NCI-H1092 (cell line): ENCODE results near the gene ADGRB3.
"Not testable (repeated sequence)": the region's sequence is repeated elsewhere in the genome, so short reads cannot be mapped to it uniquely, and the experiment has no call there.

ENCODE experiments used
- DNase-seq: peaks from one replicate; lab custom pipeline; 2025; lab: John Stamatoyannopoulos, UW

The ADGRB3 gene

DNA sequence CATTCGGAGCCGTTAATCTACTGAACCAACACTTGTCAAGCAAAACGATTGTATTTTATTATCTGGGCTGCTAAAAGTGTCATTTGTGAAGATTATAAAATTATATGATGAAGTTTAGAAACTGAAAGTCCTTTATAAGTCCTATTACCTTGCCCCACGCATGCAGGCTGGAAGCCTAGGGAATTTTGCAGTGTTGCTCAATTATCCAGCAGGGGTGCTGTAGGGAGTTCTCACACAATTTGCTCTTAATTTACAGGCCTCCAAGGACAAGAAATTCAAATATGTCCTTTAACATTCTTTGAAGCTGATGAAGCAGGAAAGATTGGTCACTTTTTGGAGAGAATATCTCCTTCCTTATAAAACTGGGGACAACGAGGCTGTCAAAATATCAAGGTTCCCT lies 792.8 kb downstream of the ADGRB3 start:
- DNase-seq, result no peak

DNA sequence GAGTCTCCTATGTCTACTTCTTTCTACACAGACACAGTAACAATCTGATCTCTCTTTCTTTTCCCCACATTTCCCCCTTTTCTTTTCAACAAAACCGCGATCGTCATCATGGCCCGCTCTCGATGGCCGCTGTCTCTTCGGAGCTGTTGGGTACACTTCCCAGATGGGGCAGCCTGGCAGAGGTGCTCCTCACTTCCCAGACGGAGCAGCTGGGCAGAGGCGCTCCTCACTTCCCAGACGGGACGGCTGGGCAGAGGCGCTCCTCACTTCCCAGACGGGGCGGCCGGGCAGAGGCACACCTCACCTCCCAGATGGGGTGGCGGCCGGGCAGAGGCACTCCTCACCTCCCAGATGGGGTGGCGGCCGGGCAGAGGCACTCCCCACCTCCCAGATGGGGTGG lies 797.1 kb downstream of the ADGRB3 start:
- not testable (repeated sequence) for DNase-seq

DNA sequence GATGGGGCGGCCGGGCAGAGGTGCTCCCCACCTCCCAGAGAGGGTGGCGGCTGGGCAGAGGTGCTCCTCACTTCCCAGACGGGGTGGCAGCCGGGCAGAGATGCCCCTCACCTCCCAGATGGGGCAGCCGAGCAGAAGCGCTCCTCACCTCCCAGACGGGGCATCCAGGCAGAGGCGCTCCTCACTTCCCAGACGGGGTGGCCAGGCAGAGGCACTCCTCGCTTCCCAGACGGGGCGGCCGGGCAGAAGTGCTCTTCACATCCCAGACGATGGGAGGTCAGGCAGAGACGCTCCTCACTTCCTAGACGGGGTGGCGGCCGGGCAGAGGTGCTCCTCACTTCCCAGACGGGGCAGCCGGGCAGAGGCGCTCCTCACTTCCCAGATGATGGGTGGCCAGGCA lies 798.0 kb downstream of the ADGRB3 start:
- not testable (repeated sequence) for DNase-seq

DNA sequence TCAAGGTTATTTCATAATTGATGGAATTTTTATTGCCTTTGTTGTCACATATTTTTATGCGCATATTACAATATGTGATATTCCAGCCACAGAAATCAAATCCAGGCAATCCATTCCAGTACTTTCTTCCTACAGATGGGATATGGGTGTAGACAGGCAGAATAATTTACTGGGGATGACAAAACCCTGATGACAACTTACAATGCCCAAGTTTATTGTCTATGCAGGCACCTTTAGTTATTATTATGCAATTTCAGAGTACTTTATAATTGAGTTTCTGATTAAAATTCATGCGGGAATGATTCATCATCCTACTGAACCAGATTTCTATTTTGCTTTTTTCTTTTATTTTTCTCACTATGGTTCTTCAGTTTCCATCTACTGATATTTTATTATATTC lies 803.0 kb downstream of the ADGRB3 start:
- DNase-seq, result no peak
